HTERT RPE-1 (cell line): ENCODE measurements around the gene ELK4.

Experiments
- in situ Hi-C: fragments of 300-500 bp; cut with MboI; formaldehyde crosslinking; loops from 4 replicates; pipeline ENCODE4 v1.14.3; 2020; ENCODE audit warnings: low sequenced_read_pairs

ELK4 gene, protein sequence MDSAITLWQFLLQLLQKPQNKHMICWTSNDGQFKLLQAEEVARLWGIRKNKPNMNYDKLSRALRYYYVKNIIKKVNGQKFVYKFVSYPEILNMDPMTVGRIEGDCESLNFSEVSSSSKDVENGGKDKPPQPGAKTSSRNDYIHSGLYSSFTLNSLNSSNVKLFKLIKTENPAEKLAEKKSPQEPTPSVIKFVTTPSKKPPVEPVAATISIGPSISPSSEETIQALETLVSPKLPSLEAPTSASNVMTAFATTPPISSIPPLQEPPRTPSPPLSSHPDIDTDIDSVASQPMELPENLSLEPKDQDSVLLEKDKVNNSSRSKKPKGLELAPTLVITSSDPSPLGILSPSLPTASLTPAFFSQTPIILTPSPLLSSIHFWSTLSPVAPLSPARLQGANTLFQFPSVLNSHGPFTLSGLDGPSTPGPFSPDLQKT

DNA sequence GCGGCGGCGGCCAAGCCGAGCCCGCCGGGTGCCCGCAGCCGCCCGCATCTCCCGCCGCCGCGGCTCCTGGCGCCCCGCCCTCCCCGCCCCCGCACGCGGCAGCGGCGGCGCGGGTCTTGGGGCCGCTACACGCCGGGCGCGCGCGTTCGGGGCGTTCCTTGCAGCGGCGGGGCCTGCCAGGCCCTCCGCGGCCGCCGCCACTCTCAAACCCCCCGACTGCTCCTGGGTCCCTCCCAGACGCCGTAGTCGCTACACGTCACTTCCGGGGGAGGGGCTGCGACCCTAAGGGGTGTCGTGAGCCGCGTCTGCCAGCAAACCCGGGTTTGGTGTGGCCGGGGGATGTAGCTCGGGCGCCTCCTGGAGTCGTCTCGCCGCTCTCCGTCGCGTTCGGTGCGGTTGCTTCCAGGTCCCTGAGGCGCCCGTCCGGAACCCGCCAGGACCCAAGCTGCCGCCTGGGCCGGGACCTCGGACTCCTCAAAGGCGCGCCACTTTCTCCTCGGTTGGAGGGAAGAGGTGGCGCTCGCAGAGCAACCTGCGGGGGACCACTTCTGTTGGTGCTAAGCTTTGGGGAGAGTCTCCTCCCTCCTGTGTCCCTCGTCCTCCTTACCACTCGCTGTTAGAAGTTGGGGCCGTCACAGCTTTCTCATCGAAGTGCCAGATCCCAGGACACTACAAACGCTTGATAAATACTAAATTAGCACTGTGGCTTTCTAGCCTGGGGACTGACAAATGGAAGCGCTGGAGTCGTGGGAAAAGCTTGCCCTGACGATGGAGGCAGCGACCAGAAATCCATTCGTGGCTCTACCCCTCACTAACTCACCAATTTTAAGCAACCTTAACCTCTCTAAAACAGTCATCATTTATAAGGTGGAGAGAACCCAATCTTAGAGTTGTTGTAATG lies at the start of gene ELK4:
TSS of gene ELK4 (minus strand) at position 244 of the 901 bp plus-strand sequence. CDS start 8,129 bp downstream, outside the sequence.
- in situ Hi-C loops = no loop called here

DNA sequence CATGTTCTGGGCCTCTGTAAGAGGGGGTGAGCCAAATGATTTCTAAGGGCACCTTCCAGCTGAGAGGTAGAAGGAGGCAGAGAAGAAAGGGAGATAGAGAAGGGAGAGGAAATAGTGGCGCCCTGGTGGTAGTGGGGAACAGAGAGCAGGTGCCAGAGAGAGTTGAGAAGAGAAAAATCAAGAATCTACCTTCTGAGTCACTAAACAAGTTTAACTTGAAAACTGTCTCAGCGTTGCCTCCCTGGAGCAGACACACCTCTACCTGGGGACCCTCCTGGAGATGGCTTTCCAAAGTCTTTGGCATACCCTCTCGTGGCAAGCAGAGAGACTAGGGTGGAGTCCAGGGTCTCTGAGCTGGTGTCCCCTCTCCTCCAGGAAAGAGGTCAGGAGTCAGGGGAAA lies 49.6 kb upstream of the ELK4 start:
- in situ Hi-C loops = no loop called here

DNA sequence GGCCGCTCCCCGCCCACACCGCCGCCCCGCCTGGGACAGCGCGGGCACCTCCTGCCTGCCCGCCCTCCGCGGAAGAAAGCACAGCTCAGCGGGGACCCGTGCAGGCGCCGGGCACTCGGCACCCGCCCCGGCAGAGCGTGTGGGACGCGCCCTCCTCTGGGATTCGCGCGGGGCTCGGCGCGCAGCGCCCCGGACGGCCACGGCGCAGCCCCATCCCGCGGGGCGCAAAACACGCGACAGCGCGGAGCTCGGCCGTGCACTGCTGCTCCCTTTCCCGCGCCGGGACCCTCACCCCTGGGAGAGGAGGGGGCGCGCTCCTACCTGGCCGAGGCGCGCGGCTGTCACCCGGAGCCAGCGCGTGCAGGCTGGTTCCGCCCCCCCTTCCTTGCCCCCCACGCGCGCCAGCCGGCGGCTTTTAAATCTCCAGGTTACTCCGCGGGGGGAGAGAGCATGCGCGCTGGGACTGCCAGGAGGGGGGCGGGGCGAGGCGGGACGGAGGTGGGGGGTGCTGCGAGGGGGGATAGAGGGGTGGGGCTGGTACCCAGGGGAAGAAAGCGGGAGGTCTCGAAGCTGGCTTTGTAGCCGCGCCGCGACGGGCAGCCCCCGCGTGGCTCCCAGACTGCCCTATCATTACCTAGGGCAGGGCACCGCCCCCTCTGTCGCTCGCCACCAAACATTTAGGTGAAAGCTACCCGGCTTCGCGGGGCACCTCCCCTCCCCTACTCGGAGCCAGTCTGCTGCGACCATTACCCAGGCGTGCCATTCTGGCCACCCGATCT lies 48.5 kb upstream of the ELK4 start, which contains the start of gene SLC45A3:
TSS of gene SLC45A3 (minus strand) at position 437 of the 779 bp plus-strand sequence. CDS start 15,853 bp downstream, outside the sequence.
- in situ Hi-C loops = no loop called here

DNA sequence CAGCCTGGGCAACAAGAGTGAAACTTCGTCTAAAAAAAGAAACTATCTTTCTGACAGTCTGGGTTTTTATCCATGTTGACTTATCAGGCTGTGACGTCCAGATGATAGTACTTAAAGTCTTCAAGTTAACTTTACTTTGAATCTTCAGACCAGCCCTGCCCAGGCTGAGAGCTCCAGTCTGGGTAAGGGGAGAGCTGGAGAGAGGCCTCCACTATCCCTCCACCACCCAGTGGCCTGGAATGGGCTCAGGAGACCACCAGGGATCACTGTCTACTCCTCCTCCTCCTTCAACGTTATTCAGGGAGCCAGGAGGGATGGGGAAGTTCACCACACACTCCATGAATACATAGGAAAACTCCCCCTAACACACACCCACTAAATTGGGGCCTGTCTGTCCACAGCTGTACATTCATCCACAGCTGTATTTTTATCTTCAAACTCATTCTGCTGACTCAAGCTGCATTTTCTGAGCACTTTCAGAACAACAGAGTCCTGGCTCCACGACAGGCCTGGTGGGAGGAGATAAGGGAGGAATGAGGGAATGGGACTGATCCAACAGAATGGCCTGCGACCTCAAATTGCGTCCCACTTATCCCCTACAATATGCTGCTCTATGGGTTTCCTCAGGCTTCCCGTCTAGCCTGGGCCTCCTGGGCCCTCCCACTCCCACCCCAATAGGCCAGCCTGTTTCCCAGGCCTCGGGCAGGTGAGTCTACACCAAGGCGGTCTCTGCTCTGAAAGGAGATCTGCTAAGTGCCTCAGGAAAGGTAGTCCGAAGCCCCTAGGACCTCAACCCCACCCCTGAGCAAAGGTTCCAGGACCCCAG lies 46.7 kb upstream of the ELK4 start:
- in situ Hi-C loops = no loop called here

DNA sequence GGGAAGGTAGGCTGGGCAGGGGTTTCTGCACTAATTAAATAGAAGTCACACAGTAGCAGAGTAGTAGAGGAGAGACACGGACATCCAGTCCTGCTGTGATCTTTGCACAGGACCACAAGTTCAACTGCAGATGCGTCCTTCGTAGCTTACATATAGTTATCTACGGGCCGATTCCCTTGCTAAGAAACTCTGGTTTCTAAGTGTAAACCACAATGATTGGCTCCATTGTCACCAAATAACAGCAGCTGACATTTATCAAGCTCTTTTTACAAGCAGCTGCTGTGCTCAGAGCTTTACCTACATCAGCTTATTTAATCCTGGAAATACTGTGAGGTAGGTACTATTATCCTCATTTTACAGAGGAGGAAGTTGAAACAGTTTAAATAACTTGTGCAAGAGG lies 45.4 kb upstream of the ELK4 start:
- in situ Hi-C loops = no loop called here

DNA sequence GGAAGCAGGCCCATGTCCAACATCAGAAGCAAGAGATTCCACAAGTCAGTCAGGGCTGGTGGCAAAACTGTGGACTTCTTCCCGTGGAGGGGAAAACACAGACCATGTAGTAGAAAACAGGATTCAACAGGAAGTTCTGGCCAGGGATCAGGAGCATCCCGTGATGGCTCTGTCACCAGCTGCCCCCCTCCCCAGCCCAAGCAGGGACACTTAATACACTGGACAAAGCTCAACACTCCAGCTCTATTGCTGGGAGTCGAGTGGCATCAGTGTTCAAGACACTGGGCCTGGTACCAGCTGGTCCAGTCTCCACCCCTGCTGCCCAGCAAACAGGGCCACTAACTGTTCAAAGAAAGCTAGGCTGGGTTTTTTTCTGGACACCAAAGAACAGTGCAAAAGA lies 44.8 kb upstream of the ELK4 start:
- in situ Hi-C loops = no loop called here

DNA sequence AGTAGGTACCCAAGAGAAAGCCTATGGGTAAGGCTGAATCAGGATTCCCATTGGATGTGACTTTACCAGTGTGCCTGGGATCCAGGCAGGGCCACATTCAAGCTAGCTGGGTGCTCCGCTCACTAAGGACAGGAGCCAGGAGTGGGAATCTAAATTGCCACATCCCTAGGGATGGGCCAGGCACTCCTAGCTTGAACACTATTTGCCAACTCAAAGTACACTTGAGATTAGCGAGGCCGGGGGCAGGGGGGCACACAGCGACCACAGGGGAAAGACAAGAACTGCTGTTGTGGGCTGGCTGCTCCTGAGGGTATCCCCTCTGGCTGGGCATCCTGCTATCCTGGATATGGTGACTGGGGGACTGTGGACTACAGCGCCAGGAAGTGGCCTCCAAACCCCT lies 44.2 kb upstream of the ELK4 start:
- in situ Hi-C loops = no loop called here

DNA sequence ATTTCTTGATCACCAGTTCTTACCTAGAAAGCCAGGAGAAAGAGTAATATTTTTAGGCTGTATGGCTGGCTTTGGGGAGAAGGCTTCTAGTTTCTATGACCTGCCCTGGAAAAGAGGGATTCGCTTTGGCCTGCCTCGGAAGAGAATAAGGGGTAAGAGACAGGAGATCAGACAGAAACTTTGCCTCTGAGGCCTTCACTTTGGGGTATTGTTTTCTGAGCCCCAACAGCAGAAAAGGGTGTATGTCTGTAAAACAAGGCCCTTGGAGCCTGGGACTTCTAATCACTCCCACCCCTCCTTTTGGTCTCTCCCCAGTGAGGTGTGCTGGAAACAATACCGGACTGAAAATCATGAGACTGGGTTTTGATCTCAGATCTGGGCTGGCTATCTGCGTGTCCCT lies 43.4 kb upstream of the ELK4 start:
- in situ Hi-C loops = no loop called here

DNA sequence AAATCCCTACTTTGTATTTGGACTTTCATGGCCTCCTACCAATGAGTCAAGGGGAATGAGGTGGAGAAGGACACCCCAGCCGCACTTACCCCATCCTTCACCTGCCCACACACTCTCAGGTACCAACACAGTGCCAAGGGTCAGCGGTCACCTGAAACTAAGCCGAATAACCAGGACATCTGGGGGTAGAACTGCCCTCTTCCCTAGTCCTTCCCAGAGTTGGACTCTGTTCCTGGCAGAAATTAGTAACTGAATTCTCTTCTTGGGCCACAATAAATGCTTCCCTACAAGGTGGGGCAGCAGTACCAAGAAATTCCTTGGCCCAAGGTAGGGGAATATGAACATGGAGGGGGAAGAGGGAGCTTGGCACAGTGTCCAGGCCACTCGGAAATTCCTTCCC lies 41.2 kb upstream of the ELK4 start:
- in situ Hi-C loops = no loop called here

DNA sequence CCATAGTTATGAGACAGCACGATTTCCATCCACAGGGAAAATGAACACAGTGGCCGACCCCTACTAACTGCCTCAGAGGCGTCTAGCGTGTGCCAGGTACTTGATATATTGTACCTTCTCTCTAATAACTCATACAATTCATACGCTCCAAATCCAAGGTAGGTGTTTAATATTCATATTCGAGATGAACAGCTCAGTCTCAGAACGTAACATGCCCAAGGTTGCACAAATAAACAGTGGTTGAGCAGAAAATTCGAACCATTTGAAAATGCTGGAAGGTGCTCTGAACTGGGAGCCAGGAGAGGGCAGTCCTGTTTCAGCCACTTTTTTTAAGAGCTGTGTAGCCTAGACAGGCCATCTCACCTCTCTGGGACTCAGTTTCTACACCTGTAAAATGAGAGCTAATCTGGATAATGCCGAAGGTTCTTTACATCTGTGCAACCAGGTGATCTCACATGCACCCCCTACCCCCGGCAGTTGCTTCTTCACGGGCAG lies 40.6 kb upstream of the ELK4 start:
- in situ Hi-C loops = no loop called here

DNA sequence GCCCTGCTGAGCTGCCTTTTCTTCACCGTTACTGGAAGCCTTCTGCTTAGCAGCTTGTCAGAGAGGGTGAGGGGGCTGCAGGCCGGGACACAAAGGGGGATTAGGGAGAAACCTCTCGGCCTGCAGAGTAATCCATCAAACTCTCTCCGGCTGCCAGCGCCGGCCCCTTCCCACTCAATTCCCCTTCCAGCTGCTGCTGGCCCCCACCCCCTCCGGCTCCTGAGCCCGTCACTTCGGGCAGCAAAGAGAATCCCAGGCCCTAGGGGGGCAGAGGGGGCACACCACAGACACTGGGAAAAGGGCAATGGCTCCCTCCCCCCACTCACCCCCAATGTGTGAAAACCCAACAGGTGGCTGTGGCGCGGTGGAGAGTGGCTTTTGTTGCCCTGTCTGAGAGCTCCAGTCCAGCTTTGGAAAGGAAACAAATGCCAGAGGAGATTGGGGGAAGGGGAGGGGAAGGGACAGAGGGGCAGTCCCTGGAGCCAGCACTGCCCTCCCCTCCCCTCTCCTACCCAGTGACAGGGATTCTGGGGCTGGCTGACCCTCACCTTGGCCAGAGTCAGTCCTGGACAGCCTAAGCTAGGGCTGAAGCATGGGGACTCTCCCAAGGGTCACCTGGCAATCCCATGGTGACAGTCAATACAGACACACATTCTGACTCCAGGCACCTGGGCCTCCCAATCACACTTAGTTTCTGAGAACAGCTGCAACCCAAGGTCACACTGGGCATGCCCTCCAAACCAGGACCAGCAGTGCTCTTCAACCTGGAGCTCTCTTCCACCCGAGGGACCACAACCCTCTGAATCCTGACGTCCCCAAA lies 39.0 kb upstream of the ELK4 start:
- in situ Hi-C loops = no loop called here

DNA sequence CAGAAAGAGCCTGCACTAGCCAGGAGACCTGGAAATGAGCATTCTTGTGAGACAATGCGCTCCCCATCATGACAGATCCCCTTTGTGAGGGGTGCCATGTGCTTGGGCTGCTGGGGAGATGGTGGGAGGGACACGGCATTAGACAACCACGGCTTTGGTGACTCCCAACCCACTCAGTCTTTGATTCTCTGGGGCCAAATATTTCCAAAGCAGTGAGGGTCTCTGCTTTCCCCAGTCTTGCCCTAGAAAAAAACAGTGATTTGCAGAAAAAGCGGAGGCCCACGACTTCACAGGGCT lies 38.3 kb upstream of the ELK4 start:
- in situ Hi-C loops = no loop called here

DNA sequence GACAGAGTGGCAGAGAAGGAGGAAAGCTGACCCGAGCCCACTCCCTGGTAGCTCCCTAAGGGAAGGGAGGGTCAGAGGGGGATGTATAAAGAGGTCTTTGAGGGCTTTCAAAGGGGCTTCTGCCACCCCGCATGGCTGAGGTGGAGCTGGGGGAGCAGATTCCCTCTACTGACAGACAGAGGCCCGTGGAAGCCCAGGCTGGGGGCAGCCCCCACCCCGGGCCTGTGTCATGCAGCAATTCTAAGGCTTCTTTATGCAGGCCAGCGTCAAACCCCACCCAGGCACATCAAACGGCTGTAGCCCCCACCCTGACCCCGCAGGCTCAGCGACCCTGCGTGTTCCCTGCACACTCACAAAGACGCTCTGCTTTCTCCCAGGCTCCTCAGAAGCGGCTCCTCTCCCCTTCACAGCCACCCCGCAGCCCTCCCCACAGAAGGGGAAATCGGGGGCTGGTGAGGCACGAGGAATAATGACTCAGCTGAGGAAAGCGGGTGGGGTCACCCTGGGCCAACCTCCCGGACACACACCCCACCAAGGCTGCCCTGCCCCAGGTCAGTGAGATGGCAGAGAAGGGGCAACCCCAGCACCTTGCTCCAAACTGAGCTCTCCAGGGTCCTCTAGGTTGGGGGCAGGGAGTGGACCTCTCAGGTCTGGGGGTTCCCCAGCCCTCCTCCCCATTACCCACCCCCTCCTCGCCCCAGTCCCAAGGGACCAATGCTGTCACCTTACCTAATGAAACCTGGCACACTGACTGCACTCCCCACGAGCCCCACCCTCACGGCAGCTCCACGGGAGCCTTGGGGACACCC lies 37.7 kb upstream of the ELK4 start:
- in situ Hi-C loops = no loop called here

DNA sequence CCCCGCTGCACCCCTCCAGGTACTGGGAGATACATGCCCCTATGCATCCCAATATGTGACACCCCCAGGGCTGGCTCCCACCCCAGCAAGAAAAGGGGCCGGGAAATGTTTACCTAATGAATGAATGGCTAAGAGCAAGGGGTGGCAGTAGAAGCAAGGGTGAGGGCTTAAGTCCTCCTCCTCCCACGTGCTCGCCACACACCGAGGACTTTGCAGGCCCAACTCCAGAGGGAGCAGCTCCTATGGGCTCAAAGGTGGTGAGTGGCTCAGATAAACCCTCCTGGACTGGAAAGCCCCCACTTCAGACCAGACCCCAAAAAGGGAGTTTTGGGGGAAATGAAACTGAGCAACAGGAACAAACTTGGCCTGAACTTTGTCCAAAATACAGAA lies 37.1 kb upstream of the ELK4 start:
- in situ Hi-C loops = no loop called here

DNA sequence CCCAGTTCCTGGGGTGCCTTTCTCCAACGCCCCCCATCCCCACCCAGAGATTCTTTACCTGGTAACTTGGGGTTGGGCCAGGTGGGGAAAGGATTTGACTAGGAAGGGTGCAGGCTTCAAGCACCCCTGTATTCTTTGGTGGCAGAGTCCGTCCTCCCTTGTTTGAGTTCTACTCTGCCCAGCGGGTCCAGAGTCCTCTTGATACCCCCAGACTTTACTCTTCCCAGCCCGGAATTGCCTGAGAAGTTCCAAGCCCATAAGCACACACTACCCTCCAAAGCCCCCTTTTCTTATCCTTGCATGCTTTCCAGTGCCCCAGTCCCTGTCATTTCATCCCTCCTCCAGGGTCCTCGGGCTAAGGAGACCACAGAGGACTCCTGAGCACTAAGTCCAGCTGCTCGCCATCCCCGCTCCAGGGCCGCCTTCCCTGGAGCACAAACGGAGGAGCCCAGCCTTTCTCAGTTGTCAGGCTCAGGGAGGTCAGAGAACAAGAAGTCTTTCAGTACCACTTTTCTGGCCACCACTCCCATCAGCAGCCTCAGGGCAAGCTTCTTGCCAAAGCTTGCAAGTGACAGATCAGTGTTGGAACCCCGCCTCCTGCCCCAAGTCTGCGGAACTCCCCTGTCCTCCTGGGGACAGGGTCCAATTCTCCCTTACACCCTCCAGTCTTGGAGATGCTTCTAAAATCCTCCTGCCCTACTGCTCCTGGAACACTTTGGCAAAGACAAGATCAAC lies 36.3 kb upstream of the ELK4 start:
- in situ Hi-C loops = no loop called here

DNA sequence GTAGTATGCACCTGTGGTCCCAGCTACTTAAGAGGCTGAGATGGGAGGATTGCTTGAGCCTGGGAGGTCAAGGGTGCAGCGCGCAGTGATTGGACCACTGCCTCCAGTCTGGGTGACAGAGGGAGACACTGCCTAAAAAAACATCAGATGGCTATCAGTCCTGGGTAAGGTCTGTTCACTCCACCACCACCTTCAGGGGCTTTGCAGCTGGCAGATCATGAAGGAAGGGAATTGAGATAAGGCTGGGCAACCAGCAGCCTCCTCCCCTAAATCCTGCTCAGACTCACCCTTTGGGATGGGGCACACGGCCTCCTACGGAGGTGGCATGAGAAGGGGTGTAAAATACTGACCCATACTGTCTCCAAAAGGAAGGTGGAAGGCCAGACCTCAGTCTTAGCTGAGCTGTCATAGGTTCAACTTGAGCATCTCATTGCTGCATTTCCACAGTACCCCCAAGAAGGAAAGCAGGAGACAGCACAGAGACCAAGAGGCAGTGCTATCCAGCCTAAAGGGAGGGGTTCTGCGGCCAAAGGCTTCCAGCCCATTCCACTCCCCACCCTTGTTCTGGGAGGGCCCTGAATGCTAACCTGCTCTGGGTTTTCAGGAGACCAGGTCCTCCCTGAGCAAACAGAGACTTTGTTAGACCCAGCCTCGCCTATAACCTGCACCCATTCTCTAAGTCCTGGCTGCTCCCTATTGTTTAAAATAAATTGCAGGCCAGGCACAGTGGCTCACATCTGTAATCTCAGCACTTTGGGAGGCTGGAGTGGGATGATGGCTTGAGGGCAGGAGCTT lies 34.8 kb upstream of the ELK4 start:
- in situ Hi-C loops = no loop called here
